Measurements from ENCODE around the gene ZNF142.
A peak's percentile ranks its signal among the peaks of the same experiment; 100 is the strongest.

The ZNF142 gene

DNA sequence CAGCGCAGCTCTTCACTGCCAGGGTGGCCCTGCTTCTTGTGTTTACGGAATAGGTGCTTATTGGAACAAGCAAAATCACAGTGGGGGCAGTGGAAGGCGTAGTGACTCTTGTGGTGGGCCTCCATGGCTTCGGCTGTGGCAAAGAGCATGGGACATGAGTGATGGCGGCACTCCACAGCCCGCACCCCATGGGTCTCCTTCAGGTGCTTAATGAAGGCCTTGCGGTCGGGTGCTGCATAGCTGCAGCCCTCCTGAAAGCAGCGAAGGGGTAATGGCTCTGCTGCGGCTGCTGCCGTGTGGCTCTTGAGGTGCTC is 10.7 kb downstream of the ZNF142 start:
- DNase-seq: no peak

DNA sequence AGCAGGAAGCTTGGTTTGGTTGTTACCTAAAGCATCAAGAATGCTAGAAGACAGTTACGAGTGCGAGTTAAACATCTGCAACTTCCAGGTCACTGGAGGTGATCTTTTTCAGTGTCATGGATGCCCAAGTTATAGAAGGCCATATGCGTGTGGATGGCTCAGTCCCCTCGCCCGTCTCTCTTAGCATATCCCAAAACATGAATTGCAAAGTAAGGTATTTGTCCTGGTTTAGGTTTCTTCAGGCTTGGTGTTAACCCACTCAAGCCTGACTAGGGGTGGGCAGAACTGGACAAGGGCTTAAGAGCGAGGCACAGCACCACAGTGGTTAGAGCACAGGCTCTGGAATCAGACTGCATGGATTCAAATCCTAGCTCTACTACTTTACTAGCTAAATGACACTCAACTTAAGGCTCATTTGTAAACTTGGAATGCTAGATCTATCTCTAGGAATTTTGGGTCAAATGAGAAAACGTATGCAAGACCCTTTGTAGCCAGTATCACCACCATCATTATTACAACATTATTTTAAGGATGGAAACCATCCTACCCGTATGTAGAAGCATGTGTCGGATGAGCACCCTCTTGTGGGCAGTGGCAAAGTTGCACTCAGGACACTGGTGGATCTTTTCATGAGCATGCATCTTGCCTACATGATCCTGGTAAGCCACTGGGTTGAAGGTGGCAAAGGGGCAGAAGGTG is 11.2 kb downstream of the ZNF142 start:
- peak; percentile 50 for DNase-seq

DNA sequence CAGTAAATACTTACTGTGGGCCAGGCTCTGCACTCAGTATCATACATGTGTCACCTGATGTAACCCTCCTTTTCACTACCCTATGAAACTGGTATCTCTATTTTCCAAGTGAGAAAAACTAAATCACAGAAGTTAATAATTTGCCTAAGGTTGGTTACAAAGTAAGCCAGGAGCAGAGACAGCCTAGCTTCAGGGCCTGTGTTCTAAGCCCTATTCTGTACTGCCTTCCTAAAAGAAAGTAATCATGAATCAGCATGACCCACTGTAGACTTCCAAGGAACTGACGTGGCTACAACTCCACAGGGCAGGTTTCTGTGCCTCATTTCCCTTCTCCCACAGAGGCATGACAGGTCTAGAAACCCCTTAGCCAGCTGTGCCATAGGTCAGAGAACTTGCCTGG is 14.3 kb downstream of the ZNF142 start:
- no peak for DNase-seq

DNA sequence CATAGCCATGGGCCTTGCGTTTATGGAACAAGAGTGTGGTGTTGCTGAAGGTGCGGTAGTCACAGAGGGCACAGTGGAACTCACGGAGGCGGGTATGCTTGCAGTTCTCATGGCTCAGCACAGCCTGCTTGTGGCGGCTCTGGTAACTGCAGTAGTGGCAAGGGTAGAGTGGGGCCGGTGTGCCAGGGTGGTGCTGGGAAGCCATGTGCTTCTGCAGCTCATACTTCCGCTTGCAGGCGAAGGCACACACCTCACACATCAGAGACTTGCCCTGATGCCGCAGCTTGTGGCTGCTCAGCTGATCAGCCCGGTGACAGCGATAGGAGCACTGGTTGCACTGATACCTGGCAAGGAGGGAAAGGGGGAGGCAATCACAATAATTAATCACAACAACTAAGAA is 14.7 kb downstream of the ZNF142 start:
- DNase-seq: no peak

DNA sequence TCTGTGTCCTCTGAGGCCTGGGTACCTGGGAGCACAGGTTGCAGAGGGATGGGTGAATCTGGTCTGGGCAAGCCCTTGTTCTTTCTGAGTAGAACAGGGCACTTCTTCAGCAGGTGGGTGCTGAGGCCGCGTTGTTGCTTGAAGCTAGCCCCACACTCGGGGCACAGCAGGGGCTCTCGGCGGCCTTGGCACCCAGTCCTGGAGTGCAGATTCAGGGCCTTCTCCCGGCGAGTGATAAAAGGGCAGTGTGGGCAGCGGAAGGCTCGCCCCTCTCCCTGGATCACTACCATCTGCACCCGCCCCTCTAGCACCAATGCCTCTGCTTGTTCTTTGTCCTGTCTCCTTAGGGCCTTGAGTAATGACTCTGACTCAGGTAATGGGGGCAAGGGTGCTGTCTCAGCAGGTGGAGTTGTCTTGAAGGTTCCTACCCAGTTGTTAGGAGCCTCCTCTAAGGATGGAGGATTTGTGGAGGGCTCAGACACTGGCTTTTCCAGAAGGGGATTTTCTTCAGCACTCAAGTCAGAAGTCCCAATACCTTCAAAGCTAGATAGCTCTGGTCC is 15.6 kb downstream of the ZNF142 start:
- DNase-seq: no peak

DNA sequence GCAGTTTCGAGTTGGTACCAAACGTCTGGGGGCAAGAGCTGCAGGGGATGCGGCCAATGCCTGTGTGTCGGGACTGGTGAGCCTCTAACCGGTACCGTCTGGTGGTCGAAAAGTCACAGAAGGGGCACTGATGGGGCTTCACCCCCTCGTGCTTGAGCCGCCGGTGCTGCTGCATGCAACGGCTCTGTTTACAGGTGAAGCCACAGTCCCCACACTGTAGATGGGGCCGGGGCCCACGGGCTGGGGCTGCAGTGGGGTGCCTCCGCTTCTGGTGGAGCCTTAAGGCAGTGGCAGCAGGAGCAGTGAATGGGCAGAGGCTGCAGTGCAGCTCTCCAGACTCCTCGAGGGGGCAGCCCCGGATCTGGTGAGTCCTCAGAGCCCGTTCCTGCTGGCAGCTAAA is 16.6 kb downstream of the ZNF142 start:
- no peak for DNase-seq

DNA sequence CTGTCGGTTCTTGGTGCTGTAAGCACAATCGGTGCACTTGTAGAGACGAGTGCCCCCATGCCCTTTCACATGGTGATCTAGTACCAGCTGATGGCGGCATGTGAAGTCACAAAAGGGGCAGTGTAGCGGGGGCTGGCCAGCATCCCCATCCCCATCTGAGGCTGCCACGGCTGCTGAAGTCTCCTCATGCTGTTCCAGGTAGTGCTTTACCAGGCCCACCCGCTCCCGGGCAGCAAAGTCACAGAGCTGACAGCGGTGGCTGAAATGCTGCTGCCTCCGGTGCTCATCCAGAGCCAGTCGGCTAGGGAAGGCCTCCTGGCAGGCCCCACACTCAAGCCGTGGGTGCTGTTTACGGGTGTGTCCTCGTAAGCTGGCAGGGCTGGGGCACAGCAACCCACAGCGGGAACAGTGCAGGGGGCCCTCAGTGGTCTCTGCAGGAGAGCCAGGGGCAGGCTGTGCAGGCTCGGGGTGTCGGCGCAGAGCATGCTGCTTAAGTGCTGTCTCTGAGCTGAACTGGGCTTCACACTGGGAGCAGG is 17.2 kb downstream of the ZNF142 start:
- no peak for DNase-seq

DNA sequence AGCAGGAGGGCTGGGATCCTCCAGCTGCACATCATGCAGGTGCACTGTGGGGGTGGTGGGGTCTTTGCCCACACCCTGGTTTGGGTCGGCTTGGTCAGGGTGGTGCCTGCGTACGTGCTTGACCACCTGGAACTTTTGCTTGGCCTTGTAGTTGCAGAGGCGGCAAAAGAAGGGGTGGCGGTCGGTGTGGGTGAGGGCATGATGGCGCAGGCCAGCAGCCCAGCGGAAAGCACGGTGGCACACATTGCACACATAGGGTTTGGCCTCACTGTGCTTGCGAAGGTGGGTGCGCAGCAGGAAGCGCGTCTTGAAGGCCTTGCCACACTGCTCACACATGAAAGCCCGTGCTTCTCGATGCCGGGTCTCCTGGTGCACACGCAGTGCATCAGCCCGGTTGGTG is 21.1 kb downstream of the ZNF142 start:
- no peak for DNase-seq

DNA sequence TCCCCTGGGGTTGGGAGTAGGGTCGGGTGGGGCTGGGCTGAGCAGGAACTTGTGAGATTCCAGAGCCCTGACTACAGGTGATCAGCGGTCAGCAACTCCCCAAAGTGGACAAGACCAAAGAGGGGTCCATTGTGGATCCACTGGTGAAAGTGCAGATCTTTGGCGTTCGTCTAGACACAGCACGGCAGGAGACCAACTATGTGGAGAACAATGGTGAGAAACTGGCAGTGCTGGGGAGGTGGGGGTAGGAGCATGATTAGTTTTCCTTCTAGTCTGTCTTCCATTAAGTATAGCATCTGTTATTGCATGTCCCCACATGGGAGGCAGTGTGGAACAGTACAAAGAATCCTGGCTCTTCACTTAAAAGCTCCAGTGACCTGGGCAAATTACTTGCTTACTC is 23.7 kb downstream of the ZNF142 start:
- no peak for DNase-seq

DNA sequence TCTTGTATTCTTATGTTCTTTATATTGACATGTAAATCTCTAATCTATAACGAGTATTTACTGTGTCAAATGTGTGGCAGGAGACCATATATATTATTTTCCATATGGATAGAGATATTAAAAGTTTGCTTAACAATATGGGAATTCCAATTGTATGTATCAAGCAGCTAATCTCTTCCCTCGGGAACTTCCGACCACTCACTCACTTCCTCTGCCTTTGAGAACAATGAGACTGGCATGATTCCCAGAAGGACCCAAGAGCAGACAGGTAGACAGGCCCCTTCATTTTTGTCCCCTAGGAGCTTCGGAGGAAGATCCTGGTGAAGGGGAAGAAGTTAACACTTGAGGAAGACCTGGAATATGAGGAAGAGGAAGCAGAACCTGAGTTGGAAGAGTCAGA is 27.6 kb downstream of the ZNF142 start:
- DNase-seq: peak; percentile 29

DNA sequence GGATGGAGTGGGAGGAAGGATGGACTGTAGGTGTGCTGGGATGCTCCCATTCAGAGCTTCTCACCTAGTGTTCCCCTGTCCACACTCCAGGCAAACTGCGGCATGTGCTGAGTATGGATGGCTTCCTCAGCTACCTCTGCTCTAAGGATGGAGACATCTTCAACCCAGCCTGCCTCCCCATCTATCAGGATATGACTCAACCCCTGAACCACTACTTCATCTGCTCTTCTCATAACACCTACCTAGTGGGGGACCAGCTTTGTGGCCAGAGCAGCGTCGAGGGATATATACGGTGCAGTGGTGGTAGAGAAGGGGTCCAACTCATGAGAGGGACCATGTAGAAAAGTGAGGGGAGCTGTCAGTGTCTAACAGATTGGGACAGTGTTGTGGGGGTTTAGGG is 31.5 kb downstream of the ZNF142 start:
- DNase-seq: no peak

DNA sequence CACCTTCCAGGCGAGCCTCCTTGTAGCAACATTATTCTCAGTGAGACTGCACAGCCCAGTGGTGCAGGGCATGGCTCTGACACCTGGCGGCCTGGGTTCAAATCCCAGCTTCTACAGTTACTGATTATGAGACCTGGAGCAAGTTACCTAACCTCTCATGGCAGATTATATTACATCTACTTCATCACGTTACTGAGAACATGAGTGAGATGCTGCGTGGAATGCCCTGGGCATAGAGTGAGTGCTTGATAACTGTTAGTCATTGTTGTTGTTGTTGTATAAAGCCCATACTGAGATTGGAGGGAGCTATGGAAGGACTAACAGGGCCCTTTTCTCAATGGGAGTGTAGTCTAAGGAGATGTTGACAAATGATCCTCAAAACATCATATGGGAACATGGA is 33.1 kb downstream of the ZNF142 start:
- no peak for DNase-seq

DNA sequence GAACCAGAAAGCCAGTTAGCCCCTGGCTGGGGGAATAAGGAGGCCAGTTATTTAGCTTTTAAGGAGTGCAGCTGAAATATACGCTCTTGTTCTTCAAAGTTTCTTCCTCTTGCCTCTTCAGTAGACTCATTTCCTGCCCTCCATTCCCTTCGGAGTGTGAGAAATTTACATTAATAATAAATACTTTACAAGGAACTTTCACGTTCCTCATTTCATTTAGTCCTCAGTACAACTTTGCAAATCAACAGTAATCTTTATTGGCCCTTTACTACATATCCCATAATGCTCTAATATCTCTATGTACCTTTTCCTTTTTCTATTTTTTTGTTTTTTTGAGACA is 36.1 kb downstream of the ZNF142 start:
- no peak for DNase-seq

DNA sequence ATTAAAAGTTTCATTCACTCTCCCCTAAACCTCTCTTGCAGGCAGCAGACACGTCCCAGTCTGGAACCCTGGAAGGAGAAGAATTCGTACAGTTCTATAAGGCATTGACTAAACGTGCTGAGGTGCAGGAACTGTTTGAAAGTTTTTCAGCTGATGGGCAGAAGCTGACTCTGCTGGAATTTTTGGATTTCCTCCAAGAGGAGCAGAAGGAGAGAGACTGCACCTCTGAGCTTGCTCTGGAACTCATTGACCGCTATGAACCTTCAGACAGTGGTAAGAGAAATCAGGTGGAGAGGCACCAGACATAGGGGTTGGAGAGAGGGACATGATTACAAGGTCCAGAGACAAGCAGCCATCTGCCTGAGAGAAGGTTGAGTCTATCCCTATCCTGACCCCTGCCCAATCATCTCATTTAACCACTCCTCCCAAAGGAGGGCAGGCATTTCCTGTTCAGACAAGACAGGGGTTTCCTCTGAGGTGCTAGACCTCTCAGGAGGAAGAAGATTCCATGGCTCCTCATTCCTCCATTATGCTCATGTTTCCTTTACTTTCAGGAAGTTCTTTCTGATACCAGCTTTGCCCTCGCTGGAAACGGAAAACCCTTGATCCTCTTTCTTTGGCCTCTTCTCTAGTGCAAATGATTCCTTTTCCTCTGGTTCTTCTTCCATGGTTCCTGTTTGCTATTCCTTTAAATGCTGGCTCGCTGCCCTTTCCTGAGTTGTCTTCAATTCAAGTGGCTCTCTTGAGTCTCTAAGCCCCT is 36.6 kb downstream of the ZNF142 start:
- DNase-seq: peak; percentile 48

DNA sequence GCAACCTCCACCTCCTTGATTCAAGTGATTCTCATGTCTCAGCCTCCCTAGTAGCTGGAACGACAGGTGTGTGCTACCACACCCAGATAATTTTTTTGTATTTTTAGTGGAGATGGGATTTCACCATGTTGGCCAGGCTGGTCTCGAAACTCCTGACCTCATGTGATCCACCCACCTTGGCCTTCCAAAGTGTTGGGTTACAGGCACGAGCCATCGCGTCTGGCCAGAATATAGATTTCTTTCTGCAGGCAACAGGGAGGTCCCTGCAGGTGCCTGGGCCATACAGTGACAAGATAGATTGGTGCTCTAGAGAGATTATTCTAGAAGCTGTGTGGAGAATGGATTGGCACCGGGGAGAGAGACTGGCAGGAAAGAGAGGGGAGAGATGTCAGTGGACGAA is 38.4 kb downstream of the ZNF142 start:
- no peak for DNase-seq

DNA sequence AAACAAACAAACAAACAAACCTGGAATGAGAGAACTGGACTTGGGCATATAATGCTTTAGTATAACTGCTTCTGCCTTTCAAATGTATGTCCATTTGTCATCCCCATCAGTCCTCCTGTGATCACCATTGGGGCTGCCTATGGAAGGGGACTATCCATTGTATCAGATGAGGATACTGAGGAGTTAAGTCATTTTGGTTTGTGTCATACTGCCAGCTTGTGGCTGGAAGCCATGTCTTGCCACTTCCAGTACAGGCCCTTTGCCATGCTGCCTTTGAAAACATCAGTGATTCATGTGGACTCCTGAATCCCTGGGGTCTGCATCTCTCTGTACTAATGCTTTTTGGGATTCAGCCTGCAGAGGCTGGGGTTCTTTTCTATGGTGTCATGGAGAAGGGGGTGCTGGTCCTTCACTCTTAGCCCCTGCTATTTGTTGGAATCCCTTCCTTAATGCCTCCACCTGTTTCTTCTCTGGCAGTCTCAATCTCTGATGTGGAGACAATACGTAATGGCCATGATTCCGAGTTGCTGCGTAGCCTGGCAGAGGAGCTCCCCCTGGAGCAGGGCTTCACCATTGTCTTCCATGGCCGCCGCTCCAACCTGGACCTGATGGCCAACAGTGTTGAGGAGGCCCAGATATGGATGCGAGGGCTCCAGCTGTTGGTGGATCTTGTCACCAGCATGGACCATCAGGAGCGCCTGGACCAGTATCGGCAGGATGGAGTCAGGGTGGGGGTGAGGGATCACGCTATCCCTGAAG is 41.1 kb downstream of the ZNF142 start:
- DNase-seq: no peak

DNA sequence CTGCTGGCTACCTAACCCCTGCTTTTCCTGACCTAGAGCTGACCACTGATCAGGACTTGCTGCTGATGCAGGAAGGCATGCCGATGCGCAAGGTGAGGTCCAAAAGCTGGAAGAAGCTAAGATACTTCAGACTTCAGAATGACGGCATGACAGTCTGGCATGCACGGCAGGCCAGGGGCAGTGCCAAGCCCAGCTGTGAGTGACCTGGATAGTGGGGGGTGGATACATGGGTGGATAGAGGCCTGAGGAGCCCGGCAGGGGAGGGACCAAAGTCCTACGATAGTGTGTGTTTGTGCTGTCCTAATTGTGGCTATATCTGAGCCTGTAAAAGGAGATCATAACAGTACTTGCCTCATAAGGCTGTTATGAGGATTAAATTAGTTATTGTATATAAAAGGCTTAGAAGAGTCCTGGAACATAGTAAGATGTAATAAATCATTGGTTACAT is 43.5 kb downstream of the ZNF142 start:
- no peak for DNase-seq

DNA sequence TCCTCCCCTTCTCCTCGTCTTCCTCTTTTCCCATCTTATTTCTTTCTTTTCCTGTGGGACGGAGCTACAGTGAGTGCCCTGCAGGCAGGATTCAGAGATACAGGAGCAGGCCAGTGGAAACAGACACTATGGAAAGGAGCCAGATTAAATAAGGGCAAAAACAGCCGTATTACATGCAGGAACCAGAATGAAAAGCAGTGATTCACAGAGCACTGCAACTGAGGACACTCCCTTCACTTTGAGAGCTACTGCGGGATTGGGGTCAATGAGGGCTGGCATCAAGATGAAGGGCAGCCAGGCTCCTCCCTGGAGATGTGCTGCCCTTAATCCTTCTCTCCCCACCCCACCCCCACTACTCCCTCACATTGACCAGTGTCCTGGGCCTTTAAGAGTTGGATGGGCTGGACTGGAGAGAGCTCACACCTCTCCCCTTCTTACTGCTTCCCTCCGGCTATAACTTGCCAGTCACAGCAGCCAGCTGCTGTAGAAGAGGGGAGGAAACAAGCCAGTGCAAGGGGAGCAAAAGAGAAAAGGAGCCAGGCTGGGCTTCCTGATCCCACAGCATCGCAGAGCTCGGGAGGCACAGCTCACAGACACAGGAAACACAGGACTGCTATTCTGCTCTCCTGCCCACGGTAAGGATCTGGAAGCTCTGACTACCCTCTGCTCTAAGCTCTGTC is 51.8 kb downstream of the ZNF142 start, which contains the start of gene PLCD4:
PLCD4 (plus strand) TSS at position 464 of the 680 bp plus-strand sequence. CDS start 7,841 bp downstream, outside the sequence.
- peak; percentile 53 for DNase-seq

DNA sequence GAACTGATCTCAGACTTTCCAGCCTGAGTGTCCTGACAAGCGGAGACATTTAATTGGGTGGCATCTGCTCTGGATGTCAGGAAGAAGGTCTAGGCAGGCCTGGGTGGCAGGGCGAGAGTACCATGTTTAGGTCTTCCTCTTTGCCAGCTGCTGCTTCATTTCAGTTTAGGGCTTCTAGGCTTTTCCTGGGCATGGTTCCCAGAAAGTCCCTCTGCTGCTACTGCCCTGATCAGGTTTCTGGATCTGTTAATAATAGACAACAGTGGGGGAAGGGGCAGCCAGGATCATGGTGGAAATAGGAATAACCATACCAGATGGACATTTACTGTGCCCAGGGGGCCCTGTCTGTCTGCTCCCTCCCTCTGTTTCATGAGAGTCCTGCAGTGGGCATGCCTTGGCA is 54.0 kb downstream of the ZNF142 start:
- peak; percentile 62 for DNase-seq

Data from fibroblast of skin of abdomen (primary cell).